GM21825 (cell line): ENCODE results near the gene PDE10A.

ENCODE experiments used
- ATAC-seq: cut with Tn5 transposase; IDR thresholded peaks from one replicate; pipeline ENCODE4 v1.9.1; 2021; ENCODE audit warnings: mild to moderate bottlenecking, moderate library complexity; ENCODE audit not compliant: unreplicated experiment

Gene PDE10A

GRCh38 chr6:165426892-165427291, 236.1 kb downstream of the PDE10A start:
- no peak for ATAC-seq

DNA sequence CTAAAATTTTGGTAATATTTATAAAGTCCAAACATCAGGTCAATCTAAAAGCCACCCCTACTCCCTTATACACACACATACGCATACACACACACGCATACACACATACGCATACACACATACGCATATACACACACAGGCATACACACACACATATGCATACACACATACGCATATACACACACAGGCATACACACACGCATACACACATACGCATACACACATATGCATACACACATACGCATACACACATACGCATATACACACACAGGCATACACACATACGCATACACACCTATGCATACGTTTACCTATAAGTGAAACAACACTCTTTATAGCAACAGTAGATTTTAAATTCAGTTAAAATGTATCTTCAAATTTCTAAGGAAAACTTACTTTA, 240.8 kb downstream of the PDE10A start:
- ATAC-seq, result no peak

- no peak for ATAC-seq
Measured at GRCh38 chr6:165417278-165417865, 245.7 kb downstream of the PDE10A start.

GRCh38 chr6:165404697-165405096, 258.3 kb downstream of the PDE10A start:
- no peak for ATAC-seq

DNA sequence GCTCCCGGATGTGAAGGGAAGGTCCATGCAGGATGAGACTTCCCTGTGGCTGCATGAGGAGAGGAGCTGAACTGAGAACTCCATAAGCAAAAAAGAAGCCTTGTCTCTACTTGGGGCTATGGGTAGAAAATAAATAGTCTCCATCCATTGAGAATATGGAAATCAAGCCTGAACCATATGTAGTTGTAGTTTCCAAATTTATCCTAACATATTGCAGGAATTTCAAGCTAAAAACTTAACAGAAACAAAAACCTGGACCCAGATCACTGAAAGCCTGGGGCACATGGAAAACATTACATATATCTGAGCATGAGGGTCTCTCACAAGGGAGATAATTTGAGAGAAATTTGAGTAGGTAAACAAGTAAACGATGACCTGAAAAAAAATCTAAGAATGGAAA, 258.7 kb downstream of the PDE10A start:
- no peak for ATAC-seq

DNA sequence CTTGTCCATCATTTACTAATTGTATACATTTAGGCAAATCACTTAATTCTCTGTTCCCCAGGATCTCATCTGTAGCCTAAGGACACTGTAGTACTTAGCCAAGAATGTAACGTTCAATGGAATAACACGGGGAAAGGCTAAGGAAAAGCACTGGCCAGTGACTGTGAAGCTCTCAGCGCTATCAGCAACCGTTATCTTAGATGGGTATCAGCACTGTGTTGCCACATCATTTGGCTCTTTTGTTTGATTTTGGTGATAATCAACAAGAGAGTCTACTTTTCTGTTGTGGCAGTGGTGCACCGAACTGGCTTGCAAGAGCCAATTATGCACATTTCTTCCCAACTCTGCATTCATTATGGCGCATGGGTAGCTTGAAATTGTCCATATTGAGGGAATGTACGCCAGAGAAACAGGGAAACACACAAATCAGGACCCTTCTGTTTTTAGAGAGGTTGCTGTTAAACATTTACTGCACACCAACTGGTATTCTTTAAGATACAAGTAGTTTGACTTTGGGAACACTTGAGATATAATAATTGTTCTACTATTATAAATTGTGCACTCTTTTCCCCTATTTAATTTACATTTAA, 259.9 kb downstream of the PDE10A start:
- no peak for ATAC-seq

GRCh38 chr6:165401092-165401491, 261.9 kb downstream of the PDE10A start:
- ATAC-seq, result no peak

DNA sequence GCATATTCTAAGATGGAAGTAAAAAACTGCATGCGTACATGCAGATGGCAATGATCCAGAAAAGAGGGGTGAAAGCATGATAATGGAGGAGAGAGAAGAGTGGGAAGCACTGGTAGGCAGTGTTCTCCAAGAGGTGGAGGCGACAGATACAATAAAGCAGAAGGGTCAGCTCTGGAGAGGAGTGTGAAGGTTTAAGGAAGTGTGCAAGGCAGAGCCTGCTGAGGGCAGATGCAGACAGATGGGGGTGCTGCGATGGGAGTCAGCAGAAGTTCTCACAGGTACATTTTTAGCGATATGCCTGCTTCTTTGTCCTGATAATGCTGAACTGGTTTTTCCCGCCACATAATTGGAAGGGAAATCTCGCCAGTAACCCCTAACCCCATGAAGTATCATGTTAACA, 272.6 kb downstream of the PDE10A start:
- no peak for ATAC-seq

- ATAC-seq, result no peak
Measured at GRCh38 chr6:165389534-165389933, 273.5 kb downstream of the PDE10A start.

- no peak for ATAC-seq
Measured at GRCh38 chr6:165383323-165383722, 279.7 kb downstream of the PDE10A start.

GRCh38 chr6:165376100-165376499, 286.9 kb downstream of the PDE10A start:
- no peak for ATAC-seq

DNA sequence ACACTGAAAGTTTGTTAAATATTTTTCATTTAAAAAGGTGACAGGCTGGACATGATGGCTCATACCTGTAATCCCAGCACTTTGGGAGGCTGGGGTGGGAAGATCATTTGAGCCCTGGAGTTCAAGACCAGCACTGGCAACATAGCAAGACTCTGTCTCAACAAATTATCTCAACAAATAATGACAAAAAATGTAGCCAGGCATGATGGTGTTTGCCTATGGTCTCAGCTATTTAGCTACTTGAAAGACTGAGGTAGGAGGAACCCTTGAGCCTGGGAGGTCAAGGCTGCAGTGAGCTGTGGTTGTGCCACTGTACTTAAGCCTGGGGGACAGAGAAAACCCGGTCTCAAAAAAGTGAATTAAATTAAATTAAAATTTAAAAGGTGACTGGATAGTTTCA, 297.7 kb downstream of the PDE10A start:
- no peak for ATAC-seq

DNA sequence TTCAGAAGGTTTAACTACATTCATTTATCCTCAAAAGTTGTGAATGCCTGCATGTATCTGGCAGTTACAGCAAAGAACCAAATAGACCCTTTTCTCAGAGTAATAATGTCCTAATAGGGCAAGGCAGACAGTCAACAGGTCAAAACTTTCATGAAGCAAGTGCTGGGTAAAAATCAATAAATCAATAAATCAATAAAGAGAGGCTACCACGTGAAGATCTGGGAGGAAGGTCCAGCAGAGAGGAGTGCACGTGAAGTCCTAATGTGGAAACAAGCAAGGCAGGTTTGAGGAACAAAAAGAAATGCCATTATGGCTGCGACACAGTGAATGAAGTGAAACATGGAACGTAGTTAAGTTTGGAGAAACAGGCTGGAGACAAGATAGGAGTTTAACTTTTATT, 317.3 kb downstream of the PDE10A start:
- ATAC-seq, result no peak

- no peak for ATAC-seq
Measured at GRCh38 chr6:165340532-165340931, 322.5 kb downstream of the PDE10A start.

DNA sequence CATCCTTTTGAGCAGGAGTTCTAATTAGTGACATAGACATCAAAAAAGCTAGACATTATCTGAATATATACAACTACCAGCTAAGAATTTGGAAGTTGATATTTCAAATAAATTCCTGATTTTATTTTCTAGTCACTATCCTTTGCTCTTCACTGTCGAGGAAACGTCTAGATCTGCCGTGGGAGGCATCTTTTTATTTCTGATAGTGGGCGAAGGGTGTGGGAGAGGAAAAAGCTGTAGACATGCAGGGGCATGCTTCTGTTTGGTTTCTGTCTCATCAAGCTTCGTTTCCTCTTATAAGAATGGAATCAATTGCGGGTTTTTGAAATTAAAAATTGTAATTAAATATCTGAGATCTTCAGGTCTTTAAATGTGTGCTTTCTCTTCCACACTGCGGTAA, 337.4 kb downstream of the PDE10A start:
- no peak for ATAC-seq

- no peak for ATAC-seq
Measured at GRCh38 chr6:165321555-165322145, 341.4 kb downstream of the PDE10A start.

GRCh38 chr6:165321150-165321549, 341.9 kb downstream of the PDE10A start:
- ATAC-seq, result no peak

GRCh38 chr6:165317723-165318122, 345.3 kb downstream of the PDE10A start:
- no peak for ATAC-seq

- no peak for ATAC-seq
Measured at GRCh38 chr6:165308926-165309731, 353.9 kb downstream of the PDE10A start, which contains the start of gene C6orf118. C6orf118 (minus strand) TSS chr6:165309605; CDS start chr6:165309586, 19 bp downstream.

- no peak for ATAC-seq
Measured at GRCh38 chr6:165306955-165307354, 356.1 kb downstream of the PDE10A start.

- no peak for ATAC-seq
Measured at GRCh38 chr6:165301372-165302246, 361.4 kb downstream of the PDE10A start.
